Camera-type eye (tissue), 1 donor: ENCODE results near the gene SSX2IP. TPM values are rescaled to one million over a fixed set of nuclear protein-coding genes. Genes with fewer than 3 reads are reported as not detected.

Experiments
- total RNA-seq: library from RNA; depleted of rRNA; stranded (reverse); fragments of >200 nt; gene quantifications from one replicate; pipeline ENCODE4 v1.2.3, GENCODE V29; 2014

The SSX2IP gene
- total RNA-seq = 189 TPM

GRCh38 chr1:84690397-84691121 lies at the start of gene SSX2IP:
SSX2IP (minus strand) TSS chr1:84690461; CDS start chr1:84671219, 19,242 bp downstream.

Other genes starting within 250 kb of the SSX2IP start
- 53.9 TPM for gene RPF1, start 211.2 kb downstream of the SSX2IP start, total RNA-seq
- gene SPATA1, start 184.1 kb downstream of the SSX2IP start, total RNA-seq = 1.8 TPM
- 18.1 TPM for gene GNG5, start 183.9 kb downstream of the SSX2IP start, total RNA-seq
- gene CTBS, start 116.0 kb downstream of the SSX2IP start, total RNA-seq = 31.9 TPM
- gene LPAR3, start 202.7 kb upstream of the SSX2IP start, total RNA-seq = 5.1 TPM